ENCODE measurements around the gene MBOAT1.

GRCh38 chr6:20109526-20109925 lies 102.7 kb downstream of the MBOAT1 start:
- TF ChIP-seq, protein P1, sequence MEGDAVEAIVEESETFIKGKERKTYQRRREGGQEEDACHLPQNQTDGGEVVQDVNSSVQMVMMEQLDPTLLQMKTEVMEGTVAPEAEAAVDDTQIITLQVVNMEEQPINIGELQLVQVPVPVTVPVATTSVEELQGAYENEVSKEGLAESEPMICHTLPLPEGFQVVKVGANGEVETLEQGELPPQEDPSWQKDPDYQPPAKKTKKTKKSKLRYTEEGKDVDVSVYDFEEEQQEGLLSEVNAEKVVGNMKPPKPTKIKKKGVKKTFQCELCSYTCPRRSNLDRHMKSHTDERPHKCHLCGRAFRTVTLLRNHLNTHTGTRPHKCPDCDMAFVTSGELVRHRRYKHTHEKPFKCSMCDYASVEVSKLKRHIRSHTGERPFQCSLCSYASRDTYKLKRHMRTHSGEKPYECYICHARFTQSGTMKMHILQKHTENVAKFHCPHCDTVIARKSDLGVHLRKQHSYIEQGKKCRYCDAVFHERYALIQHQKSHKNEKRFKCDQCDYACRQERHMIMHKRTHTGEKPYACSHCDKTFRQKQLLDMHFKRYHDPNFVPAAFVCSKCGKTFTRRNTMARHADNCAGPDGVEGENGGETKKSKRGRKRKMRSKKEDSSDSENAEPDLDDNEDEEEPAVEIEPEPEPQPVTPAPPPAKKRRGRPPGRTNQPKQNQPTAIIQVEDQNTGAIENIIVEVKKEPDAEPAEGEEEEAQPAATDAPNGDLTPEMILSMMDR (IDR thresholded peaks at IDR 0.05 in 4 of 5, conservative IDR thresholded peaks at IDR 0.05 in 1 of 5) = no peak
- TF ChIP-seq POLR2A (IDR thresholded peaks at IDR 0.05) = no peak

Measured in gastrocnemius medialis (tissue), 4 donors.